IMR-90 (cell line): Measurements from ENCODE around the gene KIF22. TPM values are rescaled to one million over a fixed set of nuclear protein-coding genes. Genes with fewer than 3 reads are reported as not detected.

Experiments
- ATAC-seq: fragments of 200-7000 bp; cut with Tn5 transposase; 2 replicates; pipeline ENCODE4 v1.9.1; 2020; ENCODE audit warnings: low read depth, mild to moderate bottlenecking, moderate library complexity
- BruUV-seq: library from RNA; stranded (reverse); fragments of 400-500 nt; replicated peaks from 2 replicates; lab custom pipeline; 2021; lab: Mats Ljungman, UMichigan
- CTCF ChIA-PET: fragments of 300-600 bp; formaldehyde crosslinking; extraction: SDS; loops from one replicate; lab custom pipeline; 2021; ENCODE audit warnings: antibody characterized with exemption; lab: Yijun Ruan, JAX
- POLR2A ChIA-PET: fragments of 300-600 bp; sonication (Branson Sonifier 250); formaldehyde crosslinking; loops from one replicate; lab custom pipeline; 2022; ENCODE audit warnings: antibody characterized with exemption; ENCODE audit not compliant: unreplicated experiment; lab: Charles Lee
- DNase-seq: peaks from one replicate; pipeline ENCODE4 v3.0.0; 2013
- H2AFZ ChIP-seq: replicated peaks from 2 replicates; pipeline ENCODE3; 2013; ENCODE audit warnings: low read length, mild to moderate bottlenecking; ENCODE audit not compliant: poor library complexity
- H2AK5ac ChIP-seq: 2 replicates; pipeline ENCODE4 v1.6.1; 2013; ENCODE audit warnings: low read depth, low read length, inconsistent platforms
- H2AK9ac ChIP-seq: replicated peaks from 2 replicates; pipeline ENCODE3; 2013; ENCODE audit warnings: mild to moderate bottlenecking, low read depth, low read length, moderate library complexity; ENCODE audit not compliant: poor library complexity
- H2BK120ac ChIP-seq: 2 replicates; pipeline ENCODE4 v1.6.1; 2013; ENCODE audit warnings: low read depth, low read length, inconsistent platforms
- H2BK15ac ChIP-seq: 3 replicates; pipeline ENCODE4 v1.6.1; 2013; ENCODE audit warnings: low read depth, low read length, inconsistent platforms
- H2BK20ac ChIP-seq: 2 replicates; pipeline ENCODE4 v1.6.1; 2013; ENCODE audit warnings: low read depth, mild to moderate bottlenecking, inconsistent platforms, low read length, moderate library complexity
- H2BK5ac ChIP-seq: 2 replicates; pipeline ENCODE4 v1.6.1; 2013; ENCODE audit warnings: mild to moderate bottlenecking, low read depth, low read length, inconsistent platforms; ENCODE audit not compliant: poor library complexity, severe bottlenecking
- H3K14ac ChIP-seq: replicated peaks from 2 replicates; pipeline ENCODE4 v1.6.1; 2013; ENCODE audit warnings: low read depth, low read length, inconsistent platforms
- H3K18ac ChIP-seq: 2 replicates; pipeline ENCODE4 v1.6.1; 2013; ENCODE audit warnings: low read depth, low read length, control low read depth
- H3K23ac ChIP-seq: 2 replicates; pipeline ENCODE4 v1.6.1; 2013; ENCODE audit warnings: low read depth, low read length, inconsistent platforms
- H3K27ac ChIP-seq: 2 replicates; pipeline ENCODE4 v1.5.1; 2013; ENCODE audit warnings: mild to moderate bottlenecking, control low read depth, low read length; ENCODE audit not compliant: insufficient read depth
- H3K27me3 ChIP-seq: 2 replicates; pipeline ENCODE4 v1.6.1; 2013; ENCODE audit warnings: low read length; ENCODE audit not compliant: control insufficient read depth, insufficient read depth
- H3K36me3 ChIP-seq: 2 replicates; pipeline ENCODE4 v1.6.1; 2013; ENCODE audit warnings: low read length, mixed read lengths; ENCODE audit not compliant: control insufficient read depth, insufficient read depth
- H3K4ac ChIP-seq: 2 replicates; pipeline ENCODE4 v1.6.1; 2013; ENCODE audit warnings: low read depth, low read length, inconsistent platforms
- H3K4me1 ChIP-seq: 2 replicates; pipeline ENCODE4 v1.6.1; 2013; ENCODE audit warnings: low read length, mixed read lengths; ENCODE audit not compliant: control insufficient read depth, insufficient read depth
- H3K4me2 ChIP-seq: 2 replicates; pipeline ENCODE4 v1.6.1; 2013; ENCODE audit warnings: low read depth, mild to moderate bottlenecking, control low read depth, low read length, moderate library complexity
- H3K4me3 ChIP-seq: 2 replicates; pipeline ENCODE4 v1.5.1; 2013; ENCODE audit warnings: low read depth, mild to moderate bottlenecking, control low read depth, low read length, moderate library complexity; ENCODE audit not compliant: insufficient read depth
- H3K56ac ChIP-seq: 2 replicates; pipeline ENCODE4 v1.6.1; 2013; ENCODE audit warnings: low read length, inconsistent platforms; ENCODE audit not compliant: insufficient read depth; ENCODE audit errors: extremely low read depth
- H3K79me1 ChIP-seq, 2 experiments: 2 replicates each; pipeline ENCODE4 v1.6.1; 2013; ENCODE audit warnings: low read length in 2 of 2, inconsistent platforms in 1 of 2, low read depth in 1 of 2
- H3K9ac ChIP-seq: 2 replicates; pipeline ENCODE4 v1.6.1; 2013; ENCODE audit warnings: low read depth, low read length, control low read depth
- H3K9me1 ChIP-seq: 2 replicates; pipeline ENCODE4 v1.6.1; 2013; ENCODE audit warnings: low read length, inconsistent platforms; ENCODE audit not compliant: insufficient read depth
- H3K9me3 ChIP-seq: 2 replicates; pipeline ENCODE4 v1.6.1; 2013; ENCODE audit warnings: low read length; ENCODE audit not compliant: control insufficient read depth, insufficient read depth
- H4K20me1 ChIP-seq: 2 replicates; pipeline ENCODE4 v1.6.1; 2013; ENCODE audit warnings: low read length, inconsistent platforms; ENCODE audit not compliant: insufficient read depth
- H4K5ac ChIP-seq: 2 replicates; pipeline ENCODE4 v1.6.1; 2013; ENCODE audit warnings: mild to moderate bottlenecking, low read depth, low read length, control low read depth
- H4K8ac ChIP-seq, 2 experiments: 2 replicates each; pipeline ENCODE4 v1.6.1; 2013; ENCODE audit warnings: low read depth in 2 of 2, low read length in 2 of 2, control low read depth in 1 of 2, inconsistent platforms in 1 of 2
- H4K91ac ChIP-seq: 2 replicates; pipeline ENCODE4 v1.6.1; 2013; ENCODE audit warnings: low read depth, low read length, inconsistent platforms; ENCODE audit not compliant: insufficient read depth
- BHLHE40 ChIP-seq: fragments of 150-350 bp; IDR thresholded peaks from 2 replicates; pipeline ENCODE4 v1.6.1; 2016; ENCODE audit warnings: mild to moderate bottlenecking, low read depth, low read length
- CEBPB ChIP-seq: IDR thresholded peaks from 2 replicates; pipeline ENCODE4 v1.6.1; 2012; ENCODE audit warnings: low read depth, low read length, improper control_type of control experiment
- CHD1 ChIP-seq: IDR thresholded peaks from 2 replicates; pipeline ENCODE4 v1.6.1; 2012; ENCODE audit warnings: low read depth, low read length, improper control_type of control experiment
- MXI1 ChIP-seq: IDR thresholded peaks from 2 replicates; pipeline ENCODE4 v1.6.1; 2012; ENCODE audit warnings: low read depth, mild to moderate bottlenecking, low read length, moderate library complexity, borderline replicate concordance
- POLR2A ChIP-seq: IDR thresholded peaks from 2 replicates; pipeline ENCODE4 v1.6.1; 2012; ENCODE audit warnings: mild to moderate bottlenecking, low read depth, low read length
- SMC3 ChIP-seq: fragments of 150-350 bp; IDR thresholded peaks from 2 replicates; pipeline ENCODE4 v1.6.1; 2016; ENCODE audit warnings: low read depth, mild to moderate bottlenecking, antibody characterized with exemption, low read length, moderate library complexity
- WGBS, 2 experiments: methylation state at CpG; one replicate each; pipeline versions ENCODE4 v1.1.5 to v1.1.7; 2013; ENCODE audit warnings: missing lambda C conversion rate in 2 of 2; ENCODE audit not compliant: insufficient read length in 1 of 2; ENCODE audit errors: extremely low coverage in 2 of 2; 5-methylcytosine and 5-hydroxymethylcytosine counted together
- dilution Hi-C: fragments of 300-500 bp; cut with HindIII; formaldehyde crosslinking; loops from one replicate; pipeline ENCODE4 v1.14.3; 2018; ENCODE audit warnings: low sequenced_read_pairs; ENCODE audit not compliant: unreplicated experiment
- in situ Hi-C: fragments of 300-500 bp; cut with MboI; formaldehyde crosslinking; loops from 3 replicates; pipeline ENCODE4 v1.14.3; 2019; ENCODE audit warnings: low sequenced_read_pairs, inconsistent platforms, mixed read lengths
- intact Hi-C: fragments of 100-400 bp; cut with micrococcal nuclease; formaldehyde crosslinking; loops from 2 replicates; pipeline ENCODE4 v1.10.0; 2022
- polyA plus RNA-seq, 3 experiments: library from polyadenylated mRNA; depleted of rRNA; stranded (reverse); fragments of >200 nt; gene quantifications; 2 replicates each; pipeline ENCODE4 v1.2.3, GENCODE V29; 2012; ENCODE audit warnings: low replicate concordance in 1 of 3
- total RNA-seq: library from RNA; depleted of rRNA; stranded (reverse); fragments of >200 nt; gene quantifications from 2 replicates; pipeline ENCODE4 v1.2.3, GENCODE V29; 2012

The KIF22 gene
- total and polyA plus RNA-seq, 2 of the 4 experiments (the other 2 are of a cell fraction) = 43.0 to 65.1 TPM

GRCh38 chr16:29849505-29849904, 59.0 kb downstream of the KIF22 start:
- DNase-seq (no peak), ATAC-seq (no peak)
- H3K18ac ChIP-seq = no peak overlapping the region
- no peak overlapping the region for H2BK15ac ChIP-seq
- WGBS, 2 experiments = 83% methylated on average over 1 of the region's 5 CpGs; no CpG with 5 or more reads in 1 of the 2 experiments
- 0 out of 2 replicates have a peak, but pooled peaks cover 3% of the 10 kb centered on the region for H3K9me1 ChIP-seq
- no peaks in the 10 kb centered on the region for H3K27me3 ChIP-seq
- intact Hi-C loops (no loop called here), in situ Hi-C loops (no loop called here), dilution Hi-C loops (no loop called here)
- H3K36me3 ChIP-seq = peaks cover 37% of the 10 kb centered on the region
- H3K14ac ChIP-seq = no peak overlapping the region
- H2BK5ac ChIP-seq = no peak overlapping the region
- no peak overlapping the region for H4K91ac ChIP-seq
- H3K23ac ChIP-seq = no peak overlapping the region
- 0 out of 4 replicates have a peak, but pooled peaks cover 0 to 7% of the 10 kb centered on the region in 2 experiments for H3K79me1 ChIP-seq
- POLR2A ChIA-PET = no interaction called here
- no peak overlapping the region for H3K27ac ChIP-seq
- no peak overlapping the region for H4K5ac ChIP-seq
- no peak overlapping the region for H3K4me3 ChIP-seq
- CTCF ChIA-PET = interaction anchor here (0.6 to 1.9 kb wide), 5 partner anchors 8 to 41 kb away, joined by 3 to 10 read pairs (median 6); no protein-coding TSS in a partner anchor
- BruUV-seq = no TSS peak
- no peaks in the 10 kb centered on the region; the same call in 1 of the 2 replicates for H3K4me1 ChIP-seq
- H3K4me2 ChIP-seq = no peak overlapping the region
- no peak overlapping the region for H2AK5ac ChIP-seq
- H2AK9ac ChIP-seq = no peak overlapping the region
- H2BK120ac ChIP-seq = no peak overlapping the region
- H3K9ac ChIP-seq = no peak overlapping the region
- no peaks in the 10 kb centered on the region for H4K20me1 ChIP-seq
- H3K56ac ChIP-seq = no peak overlapping the region
- H2AFZ ChIP-seq = no peak overlapping the region
- H3K4ac ChIP-seq = no peak overlapping the region
- TF ChIP-seq CEBPB (no peak), MXI1 (no peak), SMC3 (no peak), POLR2A (no peak), BHLHE40 (no peak), CHD1 (no peak)
- H2BK20ac ChIP-seq = no peak overlapping the region
- no peaks in the 10 kb centered on the region for H3K9me3 ChIP-seq
- H4K8ac ChIP-seq = no peak overlapping the region
